Liver (tissue), 9 donors: ENCODE results near the gene ZBTB18. TPM values are rescaled to one million over a fixed set of nuclear protein-coding genes. Genes with fewer than 3 reads are reported as not detected.

ENCODE experiments used
- DNase-seq: peaks from one replicate; pipeline ENCODE4 v3.0.0-alpha.2; 2017; ENCODE audit warnings: low spot score
- H3K27ac ChIP-seq, 2 donors: one replicate each; pipeline ENCODE4 v1.7.0; 2013; ENCODE audit warnings: inconsistent platforms in 2 of 2, low read length in 2 of 2, control low read depth in 1 of 2, low read depth in 1 of 2, mild to moderate bottlenecking in 1 of 2
- H3K27me3 ChIP-seq, 4 donors: one replicate each; pipeline versions ENCODE4 v1.6.1 to v1.7.0; 2013; ENCODE audit warnings: low read length in 3 of 4, inconsistent platforms in 1 of 4, mild to moderate bottlenecking in 1 of 4, moderate library complexity in 1 of 4; ENCODE audit not compliant: control insufficient read depth in 4 of 4, insufficient read depth in 4 of 4
- H3K36me3 ChIP-seq, 4 donors: one replicate each; pipeline versions ENCODE4 v1.6.1 to v1.7.0; 2013; ENCODE audit warnings: low read length in 3 of 4, mild to moderate bottlenecking in 3 of 4, low read depth in 1 of 4, moderate library complexity in 1 of 4; ENCODE audit not compliant: control insufficient read depth in 4 of 4, insufficient read depth in 3 of 4
- H3K4me1 ChIP-seq, 4 donors: one replicate each; pipeline versions ENCODE4 v1.6.1 to v1.7.0; 2013; ENCODE audit warnings: low read length in 3 of 4, mild to moderate bottlenecking in 3 of 4, moderate library complexity in 1 of 4; ENCODE audit not compliant: control insufficient read depth in 4 of 4, insufficient read depth in 4 of 4
- H3K4me3 ChIP-seq, 3 donors: one replicate each; pipeline versions ENCODE4 v1.6.1 to v1.7.0; 2013; ENCODE audit warnings: low read length in 3 of 3, control low read depth in 1 of 3, low read depth in 1 of 3, mild to moderate bottlenecking in 1 of 3
- H3K9ac ChIP-seq, 2 donors: one replicate each; pipeline ENCODE4 v1.7.0; 2013; ENCODE audit warnings: low read length in 2 of 2, mild to moderate bottlenecking in 2 of 2, moderate library complexity in 2 of 2, control low read depth in 1 of 2, low read depth in 1 of 2
- H3K9me3 ChIP-seq, 4 donors: one replicate each; pipeline versions ENCODE4 v1.6.1 to v1.7.0; 2013; ENCODE audit warnings: low read length in 3 of 4; ENCODE audit not compliant: control insufficient read depth in 4 of 4
- ATF3 ChIP-seq: IDR thresholded peaks from 2 replicates; pipeline ENCODE4 v1.6.1; 2016; ENCODE audit warnings: antibody characterized with exemption
- CTCF ChIP-seq: fragments of 150-350 bp; IDR thresholded peaks from 2 replicates; pipeline ENCODE4 v1.5.1; 2017; ENCODE audit warnings: improper control_type of control experiment, low read depth, low read length; ENCODE audit not compliant: missing input control
- EGR1 ChIP-seq, 2 donors: IDR thresholded peaks; 2 replicates each; pipeline ENCODE4 v1.6.1; 2016 to 2018; ENCODE audit warnings: antibody characterized with exemption in 2 of 2, low read depth in 2 of 2
- FOXA1 ChIP-seq: IDR thresholded peaks from 2 replicates; pipeline ENCODE4 v1.6.1; 2016; ENCODE audit warnings: antibody characterized with exemption
- GABPA ChIP-seq, 2 donors: IDR thresholded peaks in 1 of 2; conservative IDR thresholded peaks in 1 of 2; 2 replicates each; pipeline ENCODE4 v1.6.1; 2016; ENCODE audit warnings: antibody characterized with exemption in 2 of 2, mild to moderate bottlenecking in 1 of 2, moderate library complexity in 1 of 2
- HNF4A ChIP-seq, 2 donors: conservative IDR thresholded peaks; 2 replicates each; pipeline ENCODE4 v1.6.1; 2016; ENCODE audit warnings: antibody characterized with exemption in 2 of 2, mild to moderate bottlenecking in 2 of 2
- HNF4G ChIP-seq: IDR thresholded peaks from 2 replicates; pipeline ENCODE4 v1.6.1; 2016; ENCODE audit warnings: antibody characterized with exemption
- JUND ChIP-seq, 2 donors: IDR thresholded peaks; 2 replicates each; pipeline ENCODE4 v1.6.1; 2016; ENCODE audit warnings: antibody characterized with exemption in 2 of 2
- NR2F2 ChIP-seq: IDR thresholded peaks from 2 replicates; pipeline ENCODE4 v1.6.1; 2016; ENCODE audit warnings: antibody characterized with exemption
- RAD21 ChIP-seq, 2 donors: IDR thresholded peaks; 2 replicates each; pipeline ENCODE4 v1.6.1; 2016; ENCODE audit warnings: antibody characterized with exemption in 2 of 2, mild to moderate bottlenecking in 2 of 2
- REST ChIP-seq: IDR thresholded peaks from 2 replicates; pipeline ENCODE4 v1.6.1; 2016; ENCODE audit warnings: antibody characterized with exemption, mild to moderate bottlenecking
- RXRA ChIP-seq, 2 donors: IDR thresholded peaks; 2 replicates each; pipeline ENCODE4 v1.6.1; 2017 to 2018; ENCODE audit warnings: antibody characterized with exemption in 2 of 2, mild to moderate bottlenecking in 1 of 2
- SP1 ChIP-seq: IDR thresholded peaks from 2 replicates; pipeline ENCODE4 v1.6.1; 2018; ENCODE audit warnings: antibody characterized with exemption, mild to moderate bottlenecking
- TAF1 ChIP-seq: conservative IDR thresholded peaks from 2 replicates; pipeline ENCODE4 v1.6.1; 2016; ENCODE audit warnings: antibody characterized with exemption, mild to moderate bottlenecking
- YY1 ChIP-seq: IDR thresholded peaks from 2 replicates; pipeline ENCODE4 v1.6.1; 2016; ENCODE audit warnings: antibody characterized with exemption, mild to moderate bottlenecking
- ZBTB33 ChIP-seq: IDR thresholded peaks from 2 replicates; pipeline ENCODE4 v1.6.1; 2016; ENCODE audit warnings: antibody characterized with exemption
- WGBS: extraction: QIAGEN DNeasy Blood & Tissue Kit; methylation state at CpG from one replicate; pipeline ENCODE4 v1.1.7; 2013; 5-methylcytosine and 5-hydroxymethylcytosine counted together
- polyA plus RNA-seq, 2 donors: library from polyadenylated mRNA; stranded (reverse) in 1 of 2; unstranded in 1 of 2; fragments of 200-250 nt in 1 of 2; fragments of >200 nt in 1 of 2; fragmentation: Nextera tagmentation in 1 of 2; extraction: Ambion mirVana in 1 of 2; gene quantifications; one replicate each; pipeline versions ENCODE4 v1.2.1 to v1.2.3, GENCODE V29; 2013 to 2015
- total RNA-seq, 2 donors: library from RNA; depleted of rRNA; stranded (reverse); fragments of >200 nt; gene quantifications; one replicate each; pipeline ENCODE4 v1.2.3, GENCODE V29; 2014
- donor health status: healthy.
- donor health status: healthy.
- donor health status: healthy.
- donor health status: healthy.
- donor health status: healthy.

Gene ZBTB18
- total and polyA plus RNA-seq, 4 donors, result 1.2 to 18.3 (median 5.7) TPM

GRCh38 chr1:244011786-244012185 is 39.3 kb upstream of the ZBTB18 start:
- Histone ChIP-seq H3K27ac (no peak overlapping the region), H3K9me3 (no peaks in the 10 kb centered on the region), H3K9ac (no peak overlapping the region), H3K36me3 (no peaks in the 10 kb centered on the region), H3K4me3 (no peak overlapping the region), H3K4me1 (no peaks in the 10 kb centered on the region), H3K27me3 (no peaks in the 10 kb centered on the region)
- 59% methylated on average over 6 of the region's 6 CpGs for WGBS
- no peak for TF ChIP-seq TAF1
- no peak for TF ChIP-seq NR2F2
- TF ChIP-seq HNF4G, result no peak
- TF ChIP-seq RXRA (IDR thresholded peaks at IDR 0.05), result no peak
- no peak for TF ChIP-seq GABPA (IDR thresholded peaks at IDR 0.05 in 1 of 2, conservative IDR thresholded peaks at IDR 0.05 in 1 of 2)
- no peak for DNase-seq

- Histone ChIP-seq H3K27me3 (no peaks in the 10 kb centered on the region), H3K9ac (no peak overlapping the region), H3K27ac (no peak overlapping the region), H3K4me1 (no peaks in the 10 kb centered on the region), H3K36me3 (no peaks in the 10 kb centered on the region), H3K4me3 (no peak overlapping the region), H3K9me3 (no peaks in the 10 kb centered on the region)
- TF ChIP-seq HNF4G (no peak), NR2F2 (no peak), TAF1 (no peak), ATF3 (no peak), ZBTB33 (no peak), JUND (IDR thresholded peaks at IDR 0.05) (no peak), REST (no peak), SP1 (no peak)
- DNase-seq, result no peak
- 42% methylated on average over 8 of the region's 8 CpGs for WGBS
Observed at GRCh38 chr1:244012202-244012601, 38.9 kb upstream of the ZBTB18 start.

- no peak overlapping the region for H3K27ac ChIP-seq
- H3K9ac ChIP-seq, result no peak overlapping the region
- no peaks in the 10 kb centered on the region for H3K9me3 ChIP-seq
- 96% methylated on average over 2 of the region's 2 CpGs for WGBS
- H3K4me3 ChIP-seq, result no peak overlapping the region
- H3K36me3 ChIP-seq, result no peaks in the 10 kb centered on the region
- H3K4me1 ChIP-seq, result no peaks in the 10 kb centered on the region
- no peaks in the 10 kb centered on the region for H3K27me3 ChIP-seq
- DNase-seq, result no peak
- no peak for TF ChIP-seq REST
- TF ChIP-seq HNF4A (conservative IDR thresholded peaks at IDR 0.05), result no peak
- no peak for TF ChIP-seq CTCF
- TF ChIP-seq SP1, result no peak
- TF ChIP-seq FOXA1, result no peak
- no peak for TF ChIP-seq EGR1 (IDR thresholded peaks at IDR 0.05; ENCODE audit: low read depth in 2 of 2)
- no peak for TF ChIP-seq RAD21 (IDR thresholded peaks at IDR 0.05)
- TF ChIP-seq YY1, result no peak
- TF ChIP-seq TAF1, result no peak
- no peak for TF ChIP-seq RXRA (IDR thresholded peaks at IDR 0.05)
- TF ChIP-seq ATF3, result no peak
Observed at GRCh38 chr1:244013100-244013499, 38.0 kb upstream of the ZBTB18 start.
